Activated T-cell treated with anti-CD3 and anti-CD28 coated beads, Interleukin-2, amount 50 U/mL, for 1 hour (primary cell): ENCODE measurements around the gene EIF5A.

ENCODE experiments used
- DNase-seq: peaks from one replicate; pipeline ENCODE4 v3.0.0-alpha.2; 2020

EIF5A gene

GRCh38 chr17:7289256-7290032 lies 18.0 kb upstream of the EIF5A start:
- DNase-seq = no peak

- no peak for DNase-seq
Observed at GRCh38 chr17:7290166-7290565, 17.3 kb upstream of the EIF5A start.

- no peak for DNase-seq
Observed at GRCh38 chr17:7290685-7291084, 16.7 kb upstream of the EIF5A start.

- DNase-seq = no peak
Observed at GRCh38 chr17:7292194-7292593, 15.2 kb upstream of the EIF5A start.

GRCh38 chr17:7292729-7293128 lies 14.7 kb upstream of the EIF5A start:
- DNase-seq = no peak

- DNase-seq = no peak
Observed at GRCh38 chr17:7293159-7293558, 14.3 kb upstream of the EIF5A start.

- DNase-seq = peak; percentile 39
Observed at GRCh38 chr17:7293816-7294613, 13.4 kb upstream of the EIF5A start.

- peak; percentile 74 for DNase-seq
Observed at GRCh38 chr17:7294614-7295153, 12.7 kb upstream of the EIF5A start, which contains the start of gene YBX2. TSS of gene YBX2 (minus strand) at chr17:7294639. CDS start at chr17:7294500, 139 bp downstream.

- DNase-seq = no peak
Observed at GRCh38 chr17:7295230-7296180, 11.9 kb upstream of the EIF5A start.

GRCh38 chr17:7296189-7296861 lies 11.1 kb upstream of the EIF5A start:
- peak; percentile 74 for DNase-seq

GRCh38 chr17:7304179-7304578 lies 3.2 kb upstream of the EIF5A start:
- no peak for DNase-seq

GRCh38 chr17:7307686-7308624 lies 527 bp downstream of the EIF5A start:
- peak; percentile 67 for DNase-seq

- peak; percentile 82 for DNase-seq
Observed at GRCh38 chr17:7308625-7309433, 1.4 kb downstream of the EIF5A start.

- no peak for DNase-seq
Observed at GRCh38 chr17:7309628-7310027, 2.2 kb downstream of the EIF5A start.

- no peak for DNase-seq
Observed at GRCh38 chr17:7311110-7311705, 3.8 kb downstream of the EIF5A start.

- no peak for DNase-seq
Observed at GRCh38 chr17:7312432-7313087, 5.1 kb downstream of the EIF5A start.

GRCh38 chr17:7313088-7313889 lies 5.9 kb downstream of the EIF5A start:
- peak; percentile 32 for DNase-seq
